ENCODE results near the gene PAFAH2. TPM values are rescaled to one million over a fixed set of nuclear protein-coding genes. Genes with fewer than 3 reads are reported as not detected.
"Not testable (repeated sequence)": the region's sequence is repeated elsewhere in the genome, so short reads cannot be mapped to it uniquely, and the experiment has no call there.

PAFAH2 gene
- polyA plus RNA-seq, 1 donor: 20.7 TPM

- H3K36me3 ChIP-seq (ENCODE audit: control insufficient read depth, insufficient read depth, low read length): no peaks in the 10 kb centered on the region
- WGBS (ENCODE audit: insufficient coverage, low lambda C conversion rate): 92% methylated on average over 2 of the region's 13 CpGs
- H3K4me3 ChIP-seq (ENCODE audit: low read length): no peak overlapping the region
- DNase-seq: no peak
- H3K27me3 ChIP-seq (ENCODE audit: control insufficient read depth, insufficient read depth, low read length): peaks cover 2% of the 10 kb centered on the region
- no peaks in the 10 kb centered on the region for H3K9me3 ChIP-seq (ENCODE audit: control insufficient read depth, low read depth, low read length)
- H3K4me1 ChIP-seq (ENCODE audit: control insufficient read depth, insufficient read depth, low read length): no peaks in the 10 kb centered on the region
- no peak overlapping the region for H3K27ac ChIP-seq (ENCODE audit: low read length)
These were observed 64.1 kb downstream of the PAFAH2 start for GRCh38 chr1:25933479-25934365.

- not testable (repeated sequence) for H3K4me1 ChIP-seq (ENCODE audit: control insufficient read depth, insufficient read depth, low read length); H3K27ac ChIP-seq (ENCODE audit: low read length); H3K36me3 ChIP-seq (ENCODE audit: control insufficient read depth, insufficient read depth, low read length); DNase-seq; H3K9me3 ChIP-seq (ENCODE audit: control insufficient read depth, low read depth, low read length); H3K4me3 ChIP-seq (ENCODE audit: low read length); H3K27me3 ChIP-seq (ENCODE audit: control insufficient read depth, insufficient read depth, low read length)
- WGBS (ENCODE audit: insufficient coverage, low lambda C conversion rate): no CpG with 5 or more reads among the region's 12 CpGs
These were observed 65.0 kb downstream of the PAFAH2 start for GRCh38 chr1:25932811-25933400.

GRCh38 chr1:25932321-25932720 lies 65.5 kb downstream of the PAFAH2 start:
- H3K27ac ChIP-seq (ENCODE audit: low read length): no peak overlapping the region
- peaks cover 2% of the 10 kb centered on the region for H3K27me3 ChIP-seq (ENCODE audit: control insufficient read depth, insufficient read depth, low read length)
- no peaks in the 10 kb centered on the region for H3K9me3 ChIP-seq (ENCODE audit: control insufficient read depth, low read depth, low read length)
- H3K4me1 ChIP-seq (ENCODE audit: control insufficient read depth, insufficient read depth, low read length): no peaks in the 10 kb centered on the region
- H3K4me3 ChIP-seq (ENCODE audit: low read length): no peak overlapping the region
- no CpG with 5 or more reads among the region's 5 CpGs for WGBS (ENCODE audit: insufficient coverage, low lambda C conversion rate)
- no peak for DNase-seq
- no peaks in the 10 kb centered on the region for H3K36me3 ChIP-seq (ENCODE audit: control insufficient read depth, insufficient read depth, low read length)

- no peak overlapping the region for H3K27ac ChIP-seq (ENCODE audit: low read length)
- H3K27me3 ChIP-seq (ENCODE audit: control insufficient read depth, insufficient read depth, low read length): peaks cover 2% of the 10 kb centered on the region
- 100% methylated on average over 1 of the region's 7 CpGs for WGBS (ENCODE audit: insufficient coverage, low lambda C conversion rate)
- no peaks in the 10 kb centered on the region for H3K36me3 ChIP-seq (ENCODE audit: control insufficient read depth, insufficient read depth, low read length)
- H3K4me1 ChIP-seq (ENCODE audit: control insufficient read depth, insufficient read depth, low read length): peaks cover under 1% of the 10 kb centered on the region
- no peaks in the 10 kb centered on the region for H3K9me3 ChIP-seq (ENCODE audit: control insufficient read depth, low read depth, low read length)
- H3K4me3 ChIP-seq (ENCODE audit: low read length): no peak overlapping the region
- no peak for DNase-seq
These were observed 68.8 kb downstream of the PAFAH2 start for GRCh38 chr1:25929016-25929415.

- Histone ChIP-seq H3K36me3 (ENCODE audit: control insufficient read depth, insufficient read depth, low read length) (no peaks in the 10 kb centered on the region), H3K9me3 (ENCODE audit: control insufficient read depth, low read depth, low read length) (no peaks in the 10 kb centered on the region), H3K27ac (ENCODE audit: low read length) (no peak overlapping the region), H3K27me3 (ENCODE audit: control insufficient read depth, insufficient read depth, low read length) (no peaks in the 10 kb centered on the region), H3K4me3 (ENCODE audit: low read length) (no peak overlapping the region), H3K4me1 (ENCODE audit: control insufficient read depth, insufficient read depth, low read length) (peaks cover 10% of the 10 kb centered on the region)
- no CpG with 5 or more reads among the region's 5 CpGs for WGBS (ENCODE audit: insufficient coverage, low lambda C conversion rate)
- no peak for DNase-seq
These were observed 70.2 kb downstream of the PAFAH2 start for GRCh38 chr1:25927521-25928265.

- DNase-seq: no peak
- Histone ChIP-seq H3K9me3 (ENCODE audit: control insufficient read depth, low read depth, low read length) (no peaks in the 10 kb centered on the region), H3K4me3 (ENCODE audit: low read length) (no peak overlapping the region), H3K27ac (ENCODE audit: low read length) (peak overlapping the region; percentile 31), H3K27me3 (ENCODE audit: control insufficient read depth, insufficient read depth, low read length) (peaks cover 3% of the 10 kb centered on the region), H3K4me1 (ENCODE audit: control insufficient read depth, insufficient read depth, low read length) (peaks cover 15% of the 10 kb centered on the region), H3K36me3 (ENCODE audit: control insufficient read depth, insufficient read depth, low read length) (no peaks in the 10 kb centered on the region)
- WGBS (ENCODE audit: insufficient coverage, low lambda C conversion rate): no CpG with 5 or more reads among the region's 13 CpGs
These were observed 70.9 kb downstream of the PAFAH2 start for GRCh38 chr1:25926731-25927496.

GRCh38 chr1:25924454-25924853 lies 73.4 kb downstream of the PAFAH2 start:
- Histone ChIP-seq H3K4me3 (ENCODE audit: low read length) (no peak overlapping the region), H3K27ac (ENCODE audit: low read length) (no peak overlapping the region), H3K9me3 (ENCODE audit: control insufficient read depth, low read depth, low read length) (no peaks in the 10 kb centered on the region), H3K4me1 (ENCODE audit: control insufficient read depth, insufficient read depth, low read length) (peaks cover 15% of the 10 kb centered on the region), H3K27me3 (ENCODE audit: control insufficient read depth, insufficient read depth, low read length) (peaks cover 3% of the 10 kb centered on the region), H3K36me3 (ENCODE audit: control insufficient read depth, insufficient read depth, low read length) (no peaks in the 10 kb centered on the region)
- DNase-seq: no peak
- 33% methylated on average over 1 of the region's 2 CpGs for WGBS (ENCODE audit: insufficient coverage, low lambda C conversion rate)

- no peaks in the 10 kb centered on the region for H3K9me3 ChIP-seq (ENCODE audit: control insufficient read depth, low read depth, low read length)
- peak overlapping the region; percentile 50 for H3K4me3 ChIP-seq (ENCODE audit: low read length)
- WGBS (ENCODE audit: insufficient coverage, low lambda C conversion rate): 0% methylated on average over 2 of the region's 32 CpGs
- peaks cover 15% of the 10 kb centered on the region for H3K4me1 ChIP-seq (ENCODE audit: control insufficient read depth, insufficient read depth, low read length)
- peak overlapping the region; percentile 42 for H3K27ac ChIP-seq (ENCODE audit: low read length)
- peak in 1 of 2 donors; percentile 74 for DNase-seq
- H3K27me3 ChIP-seq (ENCODE audit: control insufficient read depth, insufficient read depth, low read length): peaks cover 3% of the 10 kb centered on the region
- H3K36me3 ChIP-seq (ENCODE audit: control insufficient read depth, insufficient read depth, low read length): no peaks in the 10 kb centered on the region
These were observed 74.8 kb downstream of the PAFAH2 start for GRCh38 chr1:25922971-25923552.

- H3K27ac ChIP-seq (ENCODE audit: low read length): peak overlapping the region; percentile 55
- H3K36me3 ChIP-seq (ENCODE audit: control insufficient read depth, insufficient read depth, low read length): no peaks in the 10 kb centered on the region
- peak; percentile 31 to 72 for DNase-seq
- WGBS (ENCODE audit: insufficient coverage, low lambda C conversion rate): 60% methylated on average over 1 of the region's 49 CpGs
- no peaks in the 10 kb centered on the region for H3K9me3 ChIP-seq (ENCODE audit: control insufficient read depth, low read depth, low read length)
- peak overlapping the region; percentile 50 for H3K4me3 ChIP-seq (ENCODE audit: low read length)
- peaks cover 21% of the 10 kb centered on the region for H3K4me1 ChIP-seq (ENCODE audit: control insufficient read depth, insufficient read depth, low read length)
- H3K27me3 ChIP-seq (ENCODE audit: control insufficient read depth, insufficient read depth, low read length): peaks cover 3% of the 10 kb centered on the region
These were observed 75.5 kb downstream of the PAFAH2 start for GRCh38 chr1:25922056-25922970.

Measured in large intestine (tissue), 3 donors.